Endometrium (tissue), 2 donors: ENCODE data around the gene CREB5.
"Not testable (repeated sequence)": the region's sequence is repeated elsewhere in the genome, so short reads cannot be mapped to it uniquely, and the experiment has no call there.

Experiments used
- FAIRE-seq: peaks from 2 replicates; lab custom pipeline; 2012; peaks lifted over from hg19 to GRCh38; lab: Jason Lieb, UNC
- donor health status: control.
- donor health status: control.

CREB5 gene, protein sequence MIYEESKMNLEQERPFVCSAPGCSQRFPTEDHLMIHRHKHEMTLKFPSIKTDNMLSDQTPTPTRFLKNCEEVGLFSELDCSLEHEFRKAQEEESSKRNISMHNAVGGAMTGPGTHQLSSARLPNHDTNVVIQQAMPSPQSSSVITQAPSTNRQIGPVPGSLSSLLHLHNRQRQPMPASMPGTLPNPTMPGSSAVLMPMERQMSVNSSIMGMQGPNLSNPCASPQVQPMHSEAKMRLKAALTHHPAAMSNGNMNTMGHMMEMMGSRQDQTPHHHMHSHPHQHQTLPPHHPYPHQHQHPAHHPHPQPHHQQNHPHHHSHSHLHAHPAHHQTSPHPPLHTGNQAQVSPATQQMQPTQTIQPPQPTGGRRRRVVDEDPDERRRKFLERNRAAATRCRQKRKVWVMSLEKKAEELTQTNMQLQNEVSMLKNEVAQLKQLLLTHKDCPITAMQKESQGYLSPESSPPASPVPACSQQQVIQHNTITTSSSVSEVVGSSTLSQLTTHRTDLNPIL

DNA sequence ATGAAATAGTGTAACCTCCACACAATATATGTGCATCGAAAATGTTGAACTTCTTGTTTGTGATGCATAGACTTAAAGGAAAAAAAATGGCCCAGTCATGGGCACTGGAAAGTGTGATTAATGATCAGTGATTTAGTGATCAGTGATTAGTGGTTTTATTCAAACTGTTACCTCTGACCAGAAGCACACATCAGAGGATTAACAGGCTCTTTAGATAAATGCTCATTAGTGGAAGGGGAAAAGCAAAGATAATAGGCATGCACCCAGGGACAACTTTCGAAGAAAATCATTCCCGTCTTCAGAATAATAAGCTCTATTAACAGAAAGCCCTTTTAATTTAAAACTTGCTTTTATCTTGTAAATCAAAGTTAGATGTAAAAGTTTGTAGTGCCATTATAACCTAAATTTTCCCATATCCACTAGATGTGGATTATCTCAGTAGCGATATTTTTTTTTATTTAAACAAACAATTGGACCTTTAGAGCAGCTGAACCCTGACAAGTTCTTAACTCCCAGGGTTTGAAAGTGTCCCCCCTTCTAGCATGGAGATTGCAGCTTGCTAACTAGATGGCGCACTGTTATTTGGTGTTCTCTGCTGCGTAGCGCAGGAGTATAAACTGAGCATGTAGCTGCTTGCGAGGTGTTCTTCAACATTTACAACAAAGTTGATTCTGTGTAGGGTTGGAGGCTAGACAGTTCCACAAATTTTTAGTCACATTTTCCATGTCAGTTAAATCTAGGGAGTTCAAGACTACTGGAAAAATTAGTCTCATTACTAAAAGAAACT, at the start of gene CREB5:
TSS of gene CREB5 (plus strand) at position 643 of the 787 bp plus-strand sequence. CDS start 397 bp downstream, outside the sequence.
- FAIRE-seq, result no peak

DNA sequence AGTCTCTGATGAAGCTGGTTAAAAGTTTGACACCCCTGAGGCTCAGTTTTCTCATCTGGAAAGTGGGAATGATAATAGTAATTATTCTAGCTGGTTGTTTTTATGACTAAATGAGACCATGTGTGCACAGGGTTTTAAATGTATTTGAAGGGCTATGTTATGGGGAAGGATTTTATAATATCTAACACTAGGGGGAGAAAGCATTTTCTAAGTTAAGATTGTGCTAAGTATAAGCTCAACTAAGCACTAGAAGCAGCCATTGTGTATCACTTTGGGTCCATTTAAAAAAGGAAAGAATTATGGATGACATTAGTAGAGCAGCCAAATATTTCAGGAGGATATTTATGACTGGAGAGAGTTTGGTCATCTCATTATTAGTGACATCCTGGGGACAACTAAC, 49.5 kb upstream of the CREB5 start:
- FAIRE-seq, result no peak

DNA sequence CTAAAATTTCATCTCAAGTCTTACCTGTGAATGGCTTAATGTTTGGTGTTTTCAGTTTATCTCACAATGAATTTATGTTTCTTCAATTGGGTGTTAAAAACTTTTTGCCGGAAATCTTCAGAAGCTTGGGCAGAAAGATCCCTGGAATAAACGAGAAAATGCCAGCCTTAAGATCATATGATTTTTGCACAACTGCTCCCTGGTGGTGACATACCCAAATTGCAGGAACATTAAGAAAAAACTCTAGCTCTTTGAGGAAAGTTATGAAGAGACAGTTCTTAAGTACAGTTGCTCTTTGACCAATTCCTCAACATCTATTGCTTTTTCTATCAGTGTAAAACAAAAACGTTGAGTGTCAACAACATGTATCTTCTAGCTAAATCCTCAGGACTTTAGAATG, 48.2 kb upstream of the CREB5 start:
- FAIRE-seq, result no peak

DNA sequence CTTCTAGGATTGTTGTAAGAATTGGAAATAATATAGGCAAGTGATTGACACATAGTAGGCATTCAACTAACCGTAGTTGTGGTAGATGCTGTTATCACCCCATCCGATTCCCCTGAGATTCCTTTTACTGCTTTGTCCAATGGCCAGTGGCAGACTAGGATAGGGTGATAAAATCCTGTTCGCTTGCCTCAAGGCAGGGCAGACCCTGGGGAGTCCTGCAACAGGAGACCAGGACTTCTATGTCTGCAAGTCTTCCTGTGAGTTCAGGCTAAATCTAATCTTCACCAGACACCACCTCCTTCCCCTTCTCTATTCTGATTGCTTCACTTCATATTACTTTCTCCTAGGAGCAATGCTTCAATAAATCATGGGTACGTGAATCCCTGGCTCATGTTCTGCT, 42.8 kb upstream of the CREB5 start:
- no peak for FAIRE-seq

DNA sequence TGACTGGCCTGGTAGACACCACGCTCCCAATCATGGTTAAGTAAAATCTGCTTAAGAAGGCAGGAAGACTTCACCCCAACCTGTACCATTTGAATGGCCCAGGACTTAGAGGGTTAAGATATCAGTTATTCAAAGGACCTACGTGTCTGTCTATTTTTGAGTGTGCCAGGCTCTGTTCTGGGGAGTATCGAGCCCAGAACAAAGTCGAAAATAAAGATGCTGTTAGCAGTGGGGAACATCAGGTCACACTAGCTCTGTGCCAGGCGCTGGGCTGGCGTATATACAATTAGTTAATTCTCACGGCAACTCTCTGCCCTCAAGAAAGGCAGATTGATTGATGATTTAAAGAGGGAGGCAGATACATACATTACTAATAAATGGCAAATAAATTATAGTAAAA, 40.5 kb upstream of the CREB5 start:
- FAIRE-seq, result no peak

DNA sequence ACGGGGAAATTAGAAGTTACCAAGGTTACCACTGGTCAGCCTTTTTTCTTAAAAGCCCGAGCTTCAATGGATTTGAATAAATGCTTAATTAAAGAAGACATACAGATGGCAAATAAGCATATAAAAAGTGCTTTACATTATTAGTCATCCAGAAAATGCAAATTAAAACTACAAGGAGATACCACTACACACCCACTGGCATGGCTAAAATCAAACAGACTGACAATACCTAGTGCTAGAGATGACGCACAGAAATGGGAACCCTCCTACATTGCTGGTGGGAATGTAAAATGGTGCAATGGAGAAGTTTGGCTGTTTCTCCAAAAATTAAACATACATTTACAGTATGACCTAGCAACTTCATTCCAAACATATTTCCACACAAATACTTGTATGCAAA, 38.3 kb upstream of the CREB5 start:
- FAIRE-seq, result no peak

DNA sequence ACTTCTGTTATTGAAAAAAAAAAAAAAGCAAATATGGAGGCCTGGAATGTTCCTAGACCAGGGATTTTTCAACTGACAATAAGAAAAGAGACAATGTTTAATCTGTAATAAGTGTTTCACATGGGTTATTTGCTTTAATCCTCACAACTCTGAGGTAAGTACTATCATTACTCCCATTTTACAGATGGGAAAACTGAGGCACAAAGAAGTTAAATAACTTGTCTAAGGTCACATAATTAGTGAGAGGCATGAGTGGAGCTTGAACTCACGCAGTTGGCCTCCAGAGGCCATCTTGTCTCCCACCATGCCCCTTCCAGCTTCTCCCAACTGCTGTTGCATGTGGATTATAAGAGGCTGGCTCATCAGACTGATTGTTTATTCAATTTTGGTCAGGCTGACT, 36.6 kb upstream of the CREB5 start:
- FAIRE-seq, result no peak

DNA sequence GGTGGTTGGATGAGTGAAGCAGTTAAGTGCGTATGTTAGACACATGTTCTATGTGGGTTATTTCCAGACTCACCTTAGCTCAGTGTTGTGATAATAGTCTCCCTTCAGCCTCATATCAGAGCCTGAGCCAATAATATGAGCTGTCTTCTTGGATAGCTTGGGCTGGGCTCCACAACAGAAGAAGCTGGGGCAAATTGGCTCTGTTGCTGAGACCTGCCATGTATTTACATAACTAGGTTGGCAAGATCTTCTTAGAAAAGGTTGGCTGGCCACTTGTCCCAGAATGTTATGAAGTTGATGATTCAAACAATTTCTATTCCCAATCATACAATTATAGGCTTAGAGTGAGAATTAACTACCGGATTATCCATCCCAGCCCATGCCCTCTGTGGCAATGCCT, 35.7 kb upstream of the CREB5 start:
- no peak for FAIRE-seq

DNA sequence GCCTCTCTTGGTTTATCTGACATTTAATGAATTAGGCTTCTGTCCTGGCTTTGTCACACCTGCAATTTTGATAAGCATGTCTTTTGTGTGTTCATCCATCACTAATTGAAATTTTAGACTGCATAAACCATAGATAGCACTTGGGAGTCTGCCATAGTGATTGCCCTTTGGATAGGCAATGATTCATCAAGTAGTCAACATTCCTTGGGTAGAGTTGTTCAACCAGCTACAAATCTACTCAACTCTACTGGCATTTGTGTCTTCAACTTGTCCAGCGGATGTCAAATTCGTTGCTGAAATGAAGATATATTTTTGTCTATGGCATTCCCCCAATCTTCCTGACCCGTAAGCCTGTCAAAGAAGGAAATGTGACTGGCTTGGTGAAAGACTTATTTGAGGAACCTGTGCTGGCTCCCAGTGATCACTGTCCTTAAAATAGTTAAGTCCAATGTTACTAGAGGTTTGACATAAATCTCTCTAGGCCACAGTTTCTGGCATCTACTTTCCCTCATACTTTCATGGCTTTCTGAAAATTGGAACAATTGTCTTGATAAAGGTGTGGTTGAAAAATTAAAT, 33.7 kb upstream of the CREB5 start:
- no peak for FAIRE-seq

DNA sequence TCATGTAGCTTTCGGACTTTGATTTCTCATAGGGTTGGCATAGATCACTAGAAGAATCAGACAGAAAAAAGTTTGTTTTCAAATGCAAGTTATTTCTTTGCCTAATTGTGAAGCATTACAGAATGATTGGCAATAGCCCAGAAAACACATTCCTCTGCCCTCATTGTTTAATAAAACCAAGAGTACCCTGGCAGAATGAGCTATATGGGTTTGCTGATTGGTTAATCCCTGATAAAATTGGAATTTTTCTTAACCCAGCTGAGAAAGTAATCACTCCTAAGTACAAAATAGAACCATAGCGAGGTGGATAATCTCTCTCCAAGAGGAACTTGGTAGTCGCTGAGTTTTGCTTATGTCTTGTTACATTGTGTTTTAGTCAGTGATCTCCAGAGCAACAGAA, 30.9 kb upstream of the CREB5 start:
- no peak for FAIRE-seq

DNA sequence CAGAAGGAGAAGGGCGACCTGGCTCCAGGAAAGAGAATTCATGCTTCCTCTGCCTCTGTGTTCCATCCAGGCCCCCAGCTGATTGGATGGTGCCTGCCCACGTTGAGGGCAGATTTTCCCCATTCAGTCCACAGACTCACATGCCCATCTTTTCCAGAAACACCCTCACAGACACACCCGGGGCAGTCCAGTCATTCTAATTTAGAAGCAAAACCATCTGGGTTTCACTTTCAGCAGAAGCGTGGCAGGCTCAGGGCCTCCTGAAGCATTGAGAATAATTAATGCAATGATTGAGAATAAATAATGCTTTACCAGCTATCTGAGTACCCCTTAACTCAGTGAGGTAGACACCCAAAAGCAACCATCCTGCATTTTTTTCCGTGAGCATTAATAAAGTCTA, 30.2 kb upstream of the CREB5 start:
- no peak for FAIRE-seq

DNA sequence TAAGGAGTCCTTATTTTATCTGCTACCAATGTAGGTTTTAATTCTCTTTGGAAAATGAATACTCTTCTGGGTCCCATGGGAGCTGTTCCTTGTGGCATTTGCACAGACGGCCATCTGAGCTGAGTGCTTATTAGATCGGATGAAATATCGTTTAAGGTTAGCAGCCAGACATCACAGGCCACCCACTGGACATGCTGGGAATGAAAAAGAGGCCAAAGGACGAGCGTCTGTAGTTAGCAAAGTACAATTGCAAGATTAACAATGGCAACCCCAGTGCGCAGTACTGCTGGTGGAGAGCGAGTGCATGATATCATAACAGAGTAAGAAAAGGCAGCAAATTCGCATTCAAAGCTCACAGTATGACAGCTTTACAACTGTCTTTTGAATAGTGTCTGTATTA, 28.3 kb upstream of the CREB5 start:
- no peak for FAIRE-seq

DNA sequence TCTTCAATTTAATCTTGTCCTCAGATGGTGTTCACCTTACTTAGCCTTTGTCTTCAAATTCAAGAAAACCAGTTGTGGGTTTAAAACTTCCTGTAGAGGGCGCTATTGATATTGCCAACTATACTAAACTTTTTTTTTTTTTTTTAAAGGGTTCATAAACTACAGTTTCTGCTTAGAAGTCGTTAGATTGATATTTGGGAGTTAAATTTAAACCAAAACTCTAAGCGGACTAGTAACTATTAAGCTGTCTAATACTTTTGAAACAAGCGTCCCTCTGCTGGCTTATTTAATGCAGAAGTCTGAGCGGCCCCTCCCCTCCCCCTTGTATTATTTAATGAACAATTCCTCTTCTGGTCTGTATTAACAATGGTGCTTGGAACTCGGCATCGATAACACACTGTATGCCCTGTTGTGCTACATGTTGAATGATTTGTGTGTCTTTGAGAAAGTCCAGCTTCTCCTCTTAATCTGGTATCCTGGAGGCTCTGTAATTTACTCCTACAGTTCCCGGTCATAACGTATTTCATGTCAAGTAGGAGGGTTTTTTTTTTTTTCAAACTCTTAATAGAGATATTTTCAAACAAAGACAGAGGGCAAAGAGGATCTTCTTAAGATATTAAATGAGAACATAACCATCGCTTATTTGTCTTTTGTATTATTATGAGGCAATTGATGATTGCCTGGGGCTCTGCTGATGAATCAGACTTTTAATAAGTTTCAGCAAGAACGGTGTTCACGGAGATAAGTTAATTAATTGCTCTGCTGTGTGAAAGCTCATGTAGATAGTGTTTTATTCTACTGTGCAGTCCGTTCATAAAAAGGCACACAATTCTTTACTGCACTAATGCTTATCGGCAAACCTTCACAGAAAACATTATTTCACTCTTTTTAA, 22.6 kb upstream of the CREB5 start:
- FAIRE-seq, result peak; percentile 97

DNA sequence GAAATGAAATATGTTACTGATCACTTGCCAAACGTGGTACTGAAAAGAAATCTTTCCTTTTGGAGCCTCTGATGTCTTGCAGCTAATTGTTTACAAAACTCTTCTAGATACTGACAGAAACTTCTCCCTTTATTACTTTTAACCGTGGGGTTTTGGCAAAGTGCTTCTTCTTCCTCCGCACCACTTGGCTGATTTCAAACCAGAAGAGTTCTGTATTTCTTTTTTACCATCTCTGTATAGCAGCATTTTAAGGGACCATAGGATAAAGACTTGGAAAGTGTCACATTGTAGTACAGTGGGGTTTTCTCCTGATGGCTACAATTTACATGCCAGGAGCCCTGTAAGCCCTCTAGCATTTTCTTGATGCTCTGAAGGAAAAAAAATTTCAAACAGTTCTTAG, 21.9 kb upstream of the CREB5 start:
- FAIRE-seq, result no peak

DNA sequence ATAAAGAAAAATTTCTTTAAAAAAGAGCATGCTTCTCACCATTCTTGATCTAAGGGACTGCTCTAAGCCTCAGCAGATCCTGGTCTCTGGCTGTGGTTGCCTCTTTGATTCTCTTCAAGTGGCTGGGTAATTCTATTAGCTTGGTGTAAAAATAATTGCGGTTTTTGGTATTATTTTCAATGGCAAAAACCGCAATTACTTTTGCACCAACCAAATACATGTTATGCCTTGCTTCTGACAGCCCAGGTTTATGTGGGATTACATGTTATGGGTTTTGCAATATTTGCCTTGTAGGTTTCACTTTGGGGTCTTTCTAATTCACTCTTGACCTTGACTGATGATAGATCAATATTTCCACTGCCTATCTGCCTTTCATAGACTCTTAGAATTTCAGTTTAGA, 20.0 kb upstream of the CREB5 start:
- no peak for FAIRE-seq

DNA sequence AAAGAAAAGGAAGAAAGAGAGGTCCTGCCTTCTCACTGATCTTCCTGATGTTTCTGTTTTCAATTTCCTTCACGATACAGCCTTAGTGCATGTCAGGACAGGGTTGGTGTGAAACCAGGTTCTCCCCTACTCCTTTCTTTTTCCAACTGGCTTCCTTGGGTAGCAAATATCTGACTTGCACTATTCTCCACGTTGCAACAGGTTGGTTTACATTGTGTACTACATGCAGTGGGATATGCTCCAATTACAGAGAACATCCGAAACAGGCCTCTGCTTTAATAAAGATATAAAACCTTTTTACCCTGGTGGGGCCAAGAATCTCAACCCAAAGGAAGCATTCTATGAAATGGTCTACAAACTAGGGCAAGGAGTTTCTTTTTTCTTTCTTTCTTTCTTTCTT, 16.9 kb upstream of the CREB5 start:
- FAIRE-seq, result no peak

DNA sequence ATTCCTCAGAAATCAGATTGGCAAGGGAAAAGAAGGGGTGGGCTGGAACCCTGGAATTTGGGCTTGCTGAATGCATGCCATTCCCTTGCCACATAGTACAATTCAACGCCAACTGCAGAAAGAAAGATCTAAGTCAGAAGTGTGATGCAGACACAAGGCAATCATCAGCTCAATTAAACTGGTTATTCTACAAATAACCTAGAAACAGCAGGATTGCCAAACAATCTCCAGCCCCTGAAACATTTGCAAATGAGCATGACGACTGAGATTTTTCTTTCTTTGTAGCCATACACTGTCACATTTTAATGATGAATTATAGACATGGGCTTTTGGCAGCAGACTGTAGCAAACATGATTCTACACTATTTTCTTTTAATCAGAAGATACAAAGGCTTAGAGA, 16.5 kb upstream of the CREB5 start:
- no peak for FAIRE-seq

DNA sequence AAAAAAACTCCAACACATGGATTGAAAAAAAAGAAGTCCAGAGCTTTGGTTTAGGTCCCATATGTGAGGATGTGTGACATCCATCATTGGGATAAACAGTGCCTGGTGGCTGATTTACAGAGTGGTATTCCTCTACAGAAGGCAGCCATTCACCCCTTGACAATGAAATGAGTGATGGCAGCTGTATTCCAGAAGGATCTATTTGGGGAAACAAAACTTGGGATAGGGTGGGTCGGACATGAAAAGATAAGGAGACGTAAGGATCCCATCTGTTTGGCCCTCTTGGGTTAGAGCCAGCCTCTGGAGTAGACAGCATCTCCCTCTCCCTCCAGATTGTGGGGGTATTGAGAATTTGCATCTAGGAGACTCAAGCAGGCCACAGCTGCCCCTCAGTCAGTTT, 15.2 kb upstream of the CREB5 start:
- FAIRE-seq, result no peak

DNA sequence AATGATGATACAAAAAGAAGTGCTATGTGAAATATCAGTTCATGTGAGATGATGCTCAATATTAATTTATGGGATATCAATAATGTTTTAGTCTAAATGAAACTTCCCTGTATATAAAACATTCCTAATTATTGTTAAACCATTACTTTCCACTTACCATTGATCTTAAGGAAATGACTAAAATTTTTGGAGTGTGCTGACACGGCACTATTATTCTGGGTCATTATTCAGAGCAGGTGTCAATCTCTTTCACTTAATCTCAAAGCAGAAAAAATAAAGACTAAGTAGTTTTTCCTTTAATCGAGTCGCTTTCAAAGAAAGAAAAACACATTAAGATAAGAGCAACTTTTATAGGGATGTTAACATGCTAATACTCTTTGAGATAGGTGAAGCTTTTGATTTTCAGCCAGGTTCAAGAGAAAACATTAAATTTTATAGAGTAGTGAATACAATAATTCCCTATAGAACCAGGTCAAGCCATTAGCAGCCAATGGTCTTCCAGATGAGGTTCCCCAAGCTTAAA, 11.4 kb upstream of the CREB5 start:
- no peak for FAIRE-seq

DNA sequence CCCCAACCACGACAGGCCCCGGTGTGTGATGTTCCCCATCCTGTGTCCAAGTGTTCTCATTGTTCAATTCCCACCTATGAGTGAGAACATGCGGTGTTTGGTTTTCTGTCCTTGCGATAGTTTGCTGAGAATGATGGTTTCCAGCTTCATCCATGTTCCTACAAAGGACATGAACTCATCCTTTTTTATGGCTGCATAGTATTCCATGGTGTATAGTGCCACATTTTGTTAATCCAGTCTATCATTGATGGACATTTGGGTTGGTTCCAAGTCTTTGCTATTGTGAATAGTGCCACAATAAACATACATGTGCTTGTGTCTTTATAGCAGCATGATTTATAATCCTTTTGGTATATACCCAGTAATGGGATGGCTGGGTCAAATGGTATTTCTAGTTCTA, 10.8 kb upstream of the CREB5 start:
- not testable (repeated sequence) for FAIRE-seq

DNA sequence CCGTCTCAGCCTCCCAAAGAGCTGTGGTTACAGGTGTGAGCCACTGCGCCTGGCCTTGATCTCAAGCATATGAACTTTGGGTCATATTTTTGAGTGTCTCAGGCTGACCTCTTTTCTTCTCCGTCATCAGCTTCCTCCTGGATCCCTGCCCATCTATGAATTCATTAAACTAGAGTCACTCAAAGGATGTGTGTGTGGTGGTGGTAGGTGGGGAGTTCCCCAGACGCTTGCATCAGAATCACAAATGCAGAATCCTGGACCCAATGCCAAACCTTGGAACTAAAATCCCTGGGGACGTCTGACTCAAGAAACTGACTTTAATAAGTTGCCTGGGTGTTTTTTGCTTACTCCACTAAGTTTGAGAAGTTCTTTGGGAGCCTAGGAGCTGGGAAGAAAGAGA, 6.7 kb upstream of the CREB5 start:
- no peak for FAIRE-seq

DNA sequence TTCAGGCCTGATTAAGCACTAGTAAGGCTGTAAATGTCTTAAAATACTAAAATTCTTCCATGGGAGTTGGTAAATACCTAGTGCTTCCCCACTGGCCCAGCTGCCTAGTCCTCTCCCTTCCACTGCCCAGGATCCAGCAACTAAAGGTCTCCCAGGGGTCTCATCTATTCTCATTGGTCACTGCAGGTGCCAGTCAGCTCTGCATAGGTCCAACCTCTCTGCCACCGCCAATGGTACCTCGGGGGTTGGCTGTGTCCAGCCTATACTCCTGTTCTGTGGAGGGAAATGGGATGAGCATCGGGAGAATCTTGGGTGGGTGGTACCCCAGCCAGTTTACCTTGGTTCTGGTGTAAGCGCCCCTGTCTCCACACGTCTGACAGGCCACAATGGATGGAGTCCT, 6.1 kb upstream of the CREB5 start:
- no peak for FAIRE-seq
